OCI-M1 (cell line): ENCODE data around the gene ATG4D.

Source experiments
- DNase-seq: peaks from one replicate; lab custom pipeline; 2025; lab: John Stamatoyannopoulos, UW

ATG4D gene

GRCh38 chr19:10543420-10544241 lies at the start of gene ATG4D:
Gene ATG4D, plus strand, starts transcription at chr19:10543904. Its CDS starts 187 bp downstream, at chr19:10544091.
- DNase-seq: peak; percentile 100

GRCh38 chr19:10497371-10497770 lies 46.3 kb upstream of the ATG4D start:
- DNase-seq: no peak

GRCh38 chr19:10499550-10500246 lies 44.0 kb upstream of the ATG4D start:
- DNase-seq: no peak

- DNase-seq: no peak
Measured at GRCh38 chr19:10500247-10500592, 43.5 kb upstream of the ATG4D start.

- peak; percentile 85 for DNase-seq
Measured at GRCh38 chr19:10501971-10502523, 41.7 kb upstream of the ATG4D start.

GRCh38 chr19:10502524-10503001 lies 41.1 kb upstream of the ATG4D start:
- peak; percentile 100 for DNase-seq

- DNase-seq: peak; percentile 92
Measured at GRCh38 chr19:10503002-10503789, 40.5 kb upstream of the ATG4D start, which contains the start of gene KEAP1. Gene KEAP1, minus strand, starts transcription at chr19:10503356. Its CDS starts 3,323 bp downstream, at chr19:10500033.

GRCh38 chr19:10505583-10506229 lies 38.0 kb upstream of the ATG4D start:
- peak; percentile 97 for DNase-seq

GRCh38 chr19:10508036-10508435 lies 35.7 kb upstream of the ATG4D start:
- no peak for DNase-seq

- no peak for DNase-seq
Measured at GRCh38 chr19:10508707-10509106, 35.0 kb upstream of the ATG4D start.

GRCh38 chr19:10510301-10510802 lies 33.4 kb upstream of the ATG4D start:
- DNase-seq: peak; percentile 77

GRCh38 chr19:10513223-10513622 lies 30.5 kb upstream of the ATG4D start:
- DNase-seq: no peak

GRCh38 chr19:10514211-10515145 lies 29.2 kb upstream of the ATG4D start:
- DNase-seq: no peak

GRCh38 chr19:10516064-10516385 lies 27.7 kb upstream of the ATG4D start:
- no peak for DNase-seq

- no peak for DNase-seq
Measured at GRCh38 chr19:10516671-10517286, 26.9 kb upstream of the ATG4D start.

GRCh38 chr19:10517361-10517759 lies 26.3 kb upstream of the ATG4D start, which contains the start of gene S1PR5:
Gene S1PR5, minus strand, starts transcription at chr19:10517447. Its CDS starts 2,436 bp downstream, at chr19:10515011.
- DNase-seq: no peak

GRCh38 chr19:10517760-10518443 lies 25.8 kb upstream of the ATG4D start:
- DNase-seq: peak; percentile 90

GRCh38 chr19:10518444-10519361 lies 25.0 kb upstream of the ATG4D start:
- DNase-seq: no peak
